SK-N-SH treated with all-trans-retinoic acid at 6 μM for 48 hours (cell line): ENCODE measurements around the gene FYN.

Source experiments
- ATAC-seq: fragments of 200-7000 bp; cut with Tn5 transposase; 3 replicates; pipeline ENCODE4 v1.9.1; 2020; ENCODE audit warnings: mild to moderate bottlenecking, moderate library complexity
- ARNTL ChIP-seq: fragments of 450-650 bp; formaldehyde crosslinking; IDR thresholded peaks from 2 replicates; pipeline ENCODE4 v1.5.0; 2020; ENCODE audit warnings: low read depth, mild to moderate bottlenecking, moderate library complexity, borderline replicate concordance
- BACH2 ChIP-seq: fragments of 250-450 bp; sonication (Bioruptor Pico); IDR thresholded peaks from 2 replicates; pipeline ENCODE4 v1.9.0; 2021; ENCODE audit warnings: mild to moderate bottlenecking, borderline replicate concordance
- CREB5 ChIP-seq: fragments of 250-450 bp; sonication (Bioruptor Pico); IDR thresholded peaks from 2 replicates; pipeline ENCODE4 v1.5.1; 2020; ENCODE audit warnings: low read depth, mild to moderate bottlenecking, moderate library complexity
- CSDC2 ChIP-seq: fragments of 250-450 bp; sonication (Bioruptor Pico); IDR thresholded peaks from 2 replicates; pipeline ENCODE4 v1.5.0; 2020; ENCODE audit warnings: mild to moderate bottlenecking, moderate library complexity
- ESRRG ChIP-seq: fragments of 250-450 bp; sonication (Bioruptor Pico); IDR thresholded peaks from 2 replicates; pipeline ENCODE4 v1.6.1; 2021; ENCODE audit warnings: mild to moderate bottlenecking
- GLIS3 ChIP-seq: fragments of 250-450 bp; sonication (Bioruptor Pico); IDR thresholded peaks from 2 replicates; pipeline ENCODE4 v1.5.0; 2020; ENCODE audit warnings: mild to moderate bottlenecking, moderate library complexity
- ISL1 ChIP-seq: fragments of 250-450 bp; sonication (Bioruptor Pico); IDR thresholded peaks from 2 replicates; pipeline ENCODE4 v2.1.2; 2022; ENCODE audit warnings: mild to moderate bottlenecking, moderate library complexity
- POU6F1 ChIP-seq: fragments of 250-450 bp; sonication (Bioruptor Pico); IDR thresholded peaks from 2 replicates; pipeline ENCODE4 v1.8.0; 2021; ENCODE audit warnings: low read depth, mild to moderate bottlenecking, moderate library complexity, borderline replicate concordance
- PPARA ChIP-seq: fragments of 250-450 bp; sonication (Bioruptor Pico); IDR thresholded peaks from 2 replicates; pipeline ENCODE4 v1.5.0; 2020; ENCODE audit warnings: mild to moderate bottlenecking, borderline replicate concordance
- RARB ChIP-seq: fragments of 250-450 bp; sonication (Bioruptor Pico); IDR thresholded peaks from 2 replicates; pipeline ENCODE4 v1.8.0; 2021; ENCODE audit warnings: mild to moderate bottlenecking, moderate library complexity
- SNAI2 ChIP-seq: fragments of 250-450 bp; sonication (Bioruptor Pico); IDR thresholded peaks from 2 replicates; pipeline ENCODE4 v1.5.0; 2020; ENCODE audit warnings: mild to moderate bottlenecking, moderate library complexity
- TOX ChIP-seq: fragments of 250-450 bp; sonication (Bioruptor Pico); IDR thresholded peaks from 2 replicates; pipeline ENCODE4 v1.8.0; 2021; ENCODE audit warnings: mild to moderate bottlenecking, moderate library complexity, borderline replicate concordance
- ZC3H10 ChIP-seq: fragments of 250-450 bp; sonication (Bioruptor Pico); IDR thresholded peaks from 2 replicates; pipeline ENCODE4 v1.5.1; 2021; ENCODE audit warnings: mild to moderate bottlenecking, moderate library complexity
- ZFP3 ChIP-seq: fragments of 250-450 bp; sonication (Bioruptor Pico); IDR thresholded peaks from 2 replicates; pipeline ENCODE4 v1.5.0; 2020; ENCODE audit warnings: mild to moderate bottlenecking, moderate library complexity
- ZFP30 ChIP-seq: fragments of 450-650 bp; formaldehyde crosslinking; IDR thresholded peaks from 2 replicates; pipeline ENCODE4 v1.5.0; 2022; ENCODE audit warnings: mild to moderate bottlenecking, moderate library complexity
- ZNF565 ChIP-seq: fragments of 450-650 bp; formaldehyde crosslinking; conservative IDR thresholded peaks from 2 replicates; pipeline ENCODE4 v1.5.0; 2020; ENCODE audit warnings: low read depth, mild to moderate bottlenecking, moderate library complexity
- ZNF70 ChIP-seq: fragments of 450-650 bp; formaldehyde crosslinking; IDR thresholded peaks from 2 replicates; pipeline ENCODE4 v1.5.0; 2020; ENCODE audit warnings: mild to moderate bottlenecking, moderate library complexity
- ZNF8 ChIP-seq: fragments of 450-650 bp; formaldehyde crosslinking; IDR thresholded peaks from 2 replicates; pipeline ENCODE4 v1.5.0; 2020; ENCODE audit warnings: mild to moderate bottlenecking, moderate library complexity
- TF ChIP-seq, protein P1 (sequence below): fragments of 250-450 bp; sonication (Bioruptor Pico); IDR thresholded peaks from 2 replicates; pipeline ENCODE4 v1.5.1; 2021; ENCODE audit warnings: mild to moderate bottlenecking, moderate library complexity
- TF ChIP-seq, protein P2 (sequence below): fragments of 250-450 bp; sonication (Bioruptor Pico); IDR thresholded peaks from 2 replicates; pipeline ENCODE4 v1.8.0; 2020; ENCODE audit warnings: mild to moderate bottlenecking, moderate library complexity, borderline replicate concordance
- TF ChIP-seq, protein P3 (sequence below): fragments of 250-450 bp; sonication (Bioruptor Pico); IDR thresholded peaks from 2 replicates; pipeline ENCODE4 v1.5.0; 2020; ENCODE audit warnings: mild to moderate bottlenecking, moderate library complexity

Gene FYN

DNA sequence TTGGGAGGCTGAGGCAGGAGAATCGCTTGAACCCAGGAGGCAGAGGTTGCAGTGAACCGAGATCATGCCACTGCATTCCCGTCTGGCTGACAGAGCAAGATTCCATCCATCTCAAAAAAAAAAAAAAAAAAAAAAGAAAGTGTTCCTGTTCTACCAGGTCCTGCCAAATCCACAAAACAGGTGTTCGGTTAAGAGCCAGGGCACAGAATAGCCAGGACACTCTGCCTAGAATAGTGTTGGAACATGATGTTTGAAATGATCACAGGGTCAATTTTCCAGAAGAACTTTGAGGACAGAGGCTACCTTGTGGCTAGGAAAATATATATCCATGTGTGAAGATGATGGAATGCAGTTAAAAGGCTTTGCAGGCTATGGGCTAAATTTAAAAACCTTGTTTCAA, 203.9 kb downstream of the FYN start:
- ATAC-seq: no peak
- TF ChIP-seq PPARA: no peak
- TF ChIP-seq, protein P1, sequence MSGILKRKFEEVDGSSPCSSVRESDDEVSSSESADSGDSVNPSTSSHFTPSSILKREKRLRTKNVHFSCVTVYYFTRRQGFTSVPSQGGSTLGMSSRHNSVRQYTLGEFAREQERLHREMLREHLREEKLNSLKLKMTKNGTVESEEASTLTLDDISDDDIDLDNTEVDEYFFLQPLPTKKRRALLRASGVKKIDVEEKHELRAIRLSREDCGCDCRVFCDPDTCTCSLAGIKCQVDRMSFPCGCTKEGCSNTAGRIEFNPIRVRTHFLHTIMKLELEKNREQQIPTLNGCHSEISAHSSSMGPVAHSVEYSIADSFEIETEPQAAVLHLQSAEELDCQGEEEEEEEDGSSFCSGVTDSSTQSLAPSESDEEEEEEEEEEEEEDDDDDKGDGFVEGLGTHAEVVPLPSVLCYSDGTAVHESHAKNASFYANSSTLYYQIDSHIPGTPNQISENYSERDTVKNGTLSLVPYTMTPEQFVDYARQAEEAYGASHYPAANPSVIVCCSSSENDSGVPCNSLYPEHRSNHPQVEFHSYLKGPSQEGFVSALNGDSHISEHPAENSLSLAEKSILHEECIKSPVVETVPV (CRISPR knock-in tag): no peak
- TF ChIP-seq TOX (CRISPR knock-in tag): no peak
- TF ChIP-seq ZNF70: no peak
- TF ChIP-seq ZFP30 (CRISPR knock-in tag): no peak
- TF ChIP-seq SNAI2 (CRISPR knock-in tag): no peak
- TF ChIP-seq, protein P2, sequence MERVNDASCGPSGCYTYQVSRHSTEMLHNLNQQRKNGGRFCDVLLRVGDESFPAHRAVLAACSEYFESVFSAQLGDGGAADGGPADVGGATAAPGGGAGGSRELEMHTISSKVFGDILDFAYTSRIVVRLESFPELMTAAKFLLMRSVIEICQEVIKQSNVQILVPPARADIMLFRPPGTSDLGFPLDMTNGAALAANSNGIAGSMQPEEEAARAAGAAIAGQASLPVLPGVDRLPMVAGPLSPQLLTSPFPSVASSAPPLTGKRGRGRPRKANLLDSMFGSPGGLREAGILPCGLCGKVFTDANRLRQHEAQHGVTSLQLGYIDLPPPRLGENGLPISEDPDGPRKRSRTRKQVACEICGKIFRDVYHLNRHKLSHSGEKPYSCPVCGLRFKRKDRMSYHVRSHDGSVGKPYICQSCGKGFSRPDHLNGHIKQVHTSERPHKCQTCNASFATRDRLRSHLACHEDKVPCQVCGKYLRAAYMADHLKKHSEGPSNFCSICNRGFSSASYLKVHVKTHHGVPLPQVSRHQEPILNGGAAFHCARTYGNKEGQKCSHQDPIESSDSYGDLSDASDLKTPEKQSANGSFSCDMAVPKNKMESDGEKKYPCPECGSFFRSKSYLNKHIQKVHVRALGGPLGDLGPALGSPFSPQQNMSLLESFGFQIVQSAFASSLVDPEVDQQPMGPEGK (CRISPR knock-in tag): no peak
- no peak for TF ChIP-seq ZFP3

- TF ChIP-seq RARB (CRISPR knock-in tag) (no peak), GLIS3 (no peak), ZFP30 (CRISPR knock-in tag) (no peak), ZNF565 (CRISPR knock-in tag) (no peak), TOX (CRISPR knock-in tag) (no peak), ARNTL (no peak), ZNF8 (CRISPR knock-in tag) (no peak), ESRRG (CRISPR knock-in tag) (no peak), POU6F1 (CRISPR knock-in tag) (no peak), CREB5 (CRISPR knock-in tag) (no peak), SNAI2 (CRISPR knock-in tag) (no peak), BACH2 (CRISPR knock-in tag) (no peak), CSDC2 (CRISPR knock-in tag) (no peak), ISL1 (CRISPR knock-in tag) (no peak), PPARA (no peak), ZC3H10 (CRISPR knock-in tag) (no peak)
- TF ChIP-seq, protein P3, sequence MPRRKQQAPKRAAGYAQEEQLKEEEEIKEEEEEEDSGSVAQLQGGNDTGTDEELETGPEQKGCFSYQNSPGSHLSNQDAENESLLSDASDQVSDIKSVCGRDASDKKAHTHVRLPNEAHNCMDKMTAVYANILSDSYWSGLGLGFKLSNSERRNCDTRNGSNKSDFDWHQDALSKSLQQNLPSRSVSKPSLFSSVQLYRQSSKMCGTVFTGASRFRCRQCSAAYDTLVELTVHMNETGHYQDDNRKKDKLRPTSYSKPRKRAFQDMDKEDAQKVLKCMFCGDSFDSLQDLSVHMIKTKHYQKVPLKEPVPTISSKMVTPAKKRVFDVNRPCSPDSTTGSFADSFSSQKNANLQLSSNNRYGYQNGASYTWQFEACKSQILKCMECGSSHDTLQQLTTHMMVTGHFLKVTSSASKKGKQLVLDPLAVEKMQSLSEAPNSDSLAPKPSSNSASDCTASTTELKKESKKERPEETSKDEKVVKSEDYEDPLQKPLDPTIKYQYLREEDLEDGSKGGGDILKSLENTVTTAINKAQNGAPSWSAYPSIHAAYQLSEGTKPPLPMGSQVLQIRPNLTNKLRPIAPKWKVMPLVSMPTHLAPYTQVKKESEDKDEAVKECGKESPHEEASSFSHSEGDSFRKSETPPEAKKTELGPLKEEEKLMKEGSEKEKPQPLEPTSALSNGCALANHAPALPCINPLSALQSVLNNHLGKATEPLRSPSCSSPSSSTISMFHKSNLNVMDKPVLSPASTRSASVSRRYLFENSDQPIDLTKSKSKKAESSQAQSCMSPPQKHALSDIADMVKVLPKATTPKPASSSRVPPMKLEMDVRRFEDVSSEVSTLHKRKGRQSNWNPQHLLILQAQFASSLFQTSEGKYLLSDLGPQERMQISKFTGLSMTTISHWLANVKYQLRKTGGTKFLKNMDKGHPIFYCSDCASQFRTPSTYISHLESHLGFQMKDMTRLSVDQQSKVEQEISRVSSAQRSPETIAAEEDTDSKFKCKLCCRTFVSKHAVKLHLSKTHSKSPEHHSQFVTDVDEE: no peak
- TF ChIP-seq, protein P2 (CRISPR knock-in tag): no peak
- TF ChIP-seq, protein P1 (CRISPR knock-in tag): no peak
- TF ChIP-seq, all 23 proteins: peak for 0
- ATAC-seq: peak; percentile 63
These were observed 204.8 kb downstream of the FYN start for GRCh38 chr6:111668410-111668809.
